ENCODE measurements around the gene DCTN4. TPM values are rescaled to one million over a fixed set of nuclear protein-coding genes. Genes with fewer than 3 reads are reported as not detected.

The DCTN4 gene
- total RNA-seq, 1 experiment from 2014 or later: 48.5 TPM

- no peak for TF ChIP-seq CTCF (conservative IDR thresholded peaks at IDR 0.05)
- no peak overlapping the region for H2BK120ac ChIP-seq (ENCODE audit: low read depth, low read length, poor library complexity, severe bottlenecking)
- H3K4ac ChIP-seq (ENCODE audit: low read depth, low read length): no peak overlapping the region
- H3K56ac ChIP-seq (ENCODE audit: insufficient read length, low read depth, low read length): no peak overlapping the region
- H4K91ac ChIP-seq (ENCODE audit: insufficient read length, low read depth, low read length): no peak overlapping the region
- no peak overlapping the region for H3K4me3 Mint-ChIP-seq
- no peaks in the 10 kb centered on the region for H3K23me2 ChIP-seq (ENCODE audit: insufficient read length, low read depth, low read length, poor library complexity, severe bottlenecking)
- H2AK5ac ChIP-seq (ENCODE audit: insufficient read length, low read length): no peak overlapping the region
- no peak overlapping the region for H3T11ph ChIP-seq (ENCODE audit: low read length)
- no peak overlapping the region for H2AFZ ChIP-seq (ENCODE audit: low read length)
- H3K4me1 Mint-ChIP-seq: peaks cover 6 to 11% of the 10 kb centered on the region in 2 experiments
- no peak overlapping the region for H3K23ac ChIP-seq (ENCODE audit: insufficient read length, low read depth, low read length)
- no peak overlapping the region for H3K27ac ChIP-seq (ENCODE audit: insufficient read length, low read depth, low read length)
- no peak overlapping the region for H4K5ac ChIP-seq (ENCODE audit: insufficient read length, low read depth, low read length)
- H3K27me3 Mint-ChIP-seq (ENCODE audit: low read depth): no peaks in the 10 kb centered on the region
- H3K4me1 ChIP-seq (ENCODE audit: insufficient read depth, low read length): no peaks in the 10 kb centered on the region
- H3K18ac ChIP-seq (ENCODE audit: insufficient read length, low read depth, low read length): no peak overlapping the region
- no peak overlapping the region for H3K14ac ChIP-seq (ENCODE audit: insufficient read depth, low read length)
- H2BK5ac ChIP-seq (ENCODE audit: insufficient read length, low read length): no peak overlapping the region
- no peaks in the 10 kb centered on the region for H4K20me1 ChIP-seq (ENCODE audit: control insufficient read depth, insufficient read depth, insufficient read length)
- no peaks in the 10 kb centered on the region for H3K27me3 ChIP-seq (ENCODE audit: insufficient read depth, low read length)
- H2BK20ac ChIP-seq (ENCODE audit: low read depth, low read length, poor library complexity, severe bottlenecking): no peak overlapping the region
- no peak overlapping the region for H3K4me2 ChIP-seq (ENCODE audit: insufficient read depth, insufficient read length, low read length)
- no peaks in the 10 kb centered on the region for H3K9me3 ChIP-seq (ENCODE audit: control insufficient read depth, low read depth, low read length)
- peaks cover 39 to 68% (median 63%) of the 10 kb centered on the region in 3 experiments; a peak in 6 of 7 replicates for H3K36me3 Mint-ChIP-seq (ENCODE audit: insufficient read depth in 1 of 3, low read depth in 3 of 3)
- DNase-seq: no peak
- H2BK15ac ChIP-seq (ENCODE audit: low read depth, low read length): no peak overlapping the region
- H2BK12ac ChIP-seq (ENCODE audit: insufficient read length, low read depth, low read length): no peak overlapping the region
- H3K9ac ChIP-seq (ENCODE audit: extremely low read depth, insufficient read length, low read length): no peak overlapping the region
- H4K8ac ChIP-seq (replicated peaks; ENCODE audit: insufficient read length, low read depth, low read length): no peak overlapping the region
- WGBS (ENCODE audit: extremely low coverage, insufficient read length, low lambda C conversion rate): no CpG with 5 or more reads among the region's 3 CpGs
- no peaks in the 10 kb centered on the region for H3K9me3 Mint-ChIP-seq
- no peaks in the 10 kb centered on the region for H3K79me2 ChIP-seq (ENCODE audit: insufficient read depth, low read length)
- H3K79me1 ChIP-seq (ENCODE audit: insufficient read depth, low read depth, low read length, poor library complexity, severe bottlenecking): no peaks in the 10 kb centered on the region
- H3K27ac Mint-ChIP-seq: no peak overlapping the region
Observed at GRCh38 chr5:150692276-150692675, 66.5 kb downstream of the DCTN4 start.

Measured in H9 (cell line).